ENCODE results near the gene NR1I3. TPM values are rescaled to one million over a fixed set of nuclear protein-coding genes. Genes with fewer than 3 reads are reported as not detected.

Gene NR1I3
- total RNA-seq: 0.15 TPM in 1 of 2 replicates, not detected in the other

GRCh38 chr1:161238039-161238473 lies at the start of gene NR1I3:
NR1I3 (minus strand) TSS chr1:161238203; CDS start chr1:161236565, 1,638 bp downstream.
- POLR2A ChIA-PET: interaction anchor here (1.1 kb wide), 1 partner anchor 10 kb away, joined by 3 read pairs; no protein-coding TSS in a partner anchor
- CTCF ChIA-PET: no interaction called here
- ATAC-seq (ENCODE audit: low read depth): no peak
- Mint-ChIP-seq H3K27me3 (peaks cover 24% of the 10 kb centered on the region), H3K9me3 (no peaks in the 10 kb centered on the region), H3K4me3 (no peak within 1 kb of the TSS), H3K4me1 (no peaks in the 10 kb centered on the region), H3K36me3 (ENCODE audit: low read depth) (no peaks in the 10 kb centered on the region), H3K27ac (no peak within 1 kb of the TSS)
- no peak for DNase-seq
- intact Hi-C loops (cut with micrococcal nuclease): no loop called here
- TF ChIP-seq CTCF (IDR thresholded peaks at IDR 0.05): no peak

GRCh38 chr1:161287482-161288054 lies 49.6 kb upstream of the NR1I3 start:
- ChIA-PET CTCF (interaction anchor here (0.6 kb wide), 1 partner anchor 1079 kb away, joined by 3 read pairs; no protein-coding TSS in a partner anchor), POLR2A (interaction anchor here (0.5 kb wide), 1 partner anchor 17 kb away, joined by 5 read pairs; no protein-coding TSS in a partner anchor)
- H3K4me3 Mint-ChIP-seq: no peak overlapping the region
- DNase-seq (no peak), ATAC-seq (ENCODE audit: low read depth) (no peak)
- no peak overlapping the region for H3K27ac Mint-ChIP-seq
- no peak for TF ChIP-seq CTCF (IDR thresholded peaks at IDR 0.05)
- intact Hi-C loops (cut with micrococcal nuclease): no loop called here
- no peaks in the 10 kb centered on the region for H3K27me3 Mint-ChIP-seq
- peaks cover 6% of the 10 kb centered on the region for H3K4me1 Mint-ChIP-seq
- no peaks in the 10 kb centered on the region for H3K36me3 Mint-ChIP-seq (ENCODE audit: low read depth)
- H3K9me3 Mint-ChIP-seq: no peaks in the 10 kb centered on the region

- no peak overlapping the region for H3K27ac Mint-ChIP-seq
- no peak for TF ChIP-seq CTCF (IDR thresholded peaks at IDR 0.05)
Measured at GRCh38 chr1:161285521-161285920, 47.5 kb upstream of the NR1I3 start.

GRCh38 chr1:161285113-161285512 lies 47.1 kb upstream of the NR1I3 start:
- DNase-seq (no peak), ATAC-seq (ENCODE audit: low read depth) (no peak)
- Mint-ChIP-seq H3K27me3 (no peaks in the 10 kb centered on the region), H3K4me1 (peaks cover 7% of the 10 kb centered on the region), H3K36me3 (ENCODE audit: low read depth) (no peaks in the 10 kb centered on the region), H3K9me3 (no peaks in the 10 kb centered on the region), H3K4me3 (no peak overlapping the region), H3K27ac (no peak overlapping the region)
- intact Hi-C loops (cut with micrococcal nuclease): no loop called here
- CTCF ChIA-PET: no interaction called here
- POLR2A ChIA-PET: no interaction called here
- TF ChIP-seq CTCF (IDR thresholded peaks at IDR 0.05): no peak

More at GRCh38 chr1:161285521-161285920, 47.5 kb upstream of the NR1I3 start:
- Mint-ChIP-seq H3K27me3 (no peaks in the 10 kb centered on the region), H3K36me3 (ENCODE audit: low read depth) (no peaks in the 10 kb centered on the region), H3K4me1 (peaks cover 7% of the 10 kb centered on the region), H3K9me3 (no peaks in the 10 kb centered on the region), H3K4me3 (no peak overlapping the region)
- DNase-seq: no peak
- ATAC-seq (ENCODE audit: low read depth): no peak
- intact Hi-C loops (cut with micrococcal nuclease): no loop called here
- ChIA-PET CTCF (no interaction called here), POLR2A (no interaction called here)

GRCh38 chr1:161282991-161283390 lies 45.0 kb upstream of the NR1I3 start:
- no peak for ATAC-seq (ENCODE audit: low read depth)
- DNase-seq: no peak
- Mint-ChIP-seq H3K27ac (no peak overlapping the region), H3K27me3 (peaks cover 3% of the 10 kb centered on the region), H3K4me3 (no peak overlapping the region), H3K9me3 (no peaks in the 10 kb centered on the region), H3K4me1 (peaks cover 7% of the 10 kb centered on the region), H3K36me3 (ENCODE audit: low read depth) (no peaks in the 10 kb centered on the region)
- intact Hi-C loops (cut with micrococcal nuclease): no loop called here
- POLR2A ChIA-PET: no interaction called here
- CTCF ChIA-PET: interaction anchor here (1.3 kb wide), 1 partner anchor 8 kb away, joined by 4 read pairs; no protein-coding TSS in a partner anchor
- no peak for TF ChIP-seq CTCF (IDR thresholded peaks at IDR 0.05)

Data from activated B cell treated with CpG ODN at 0.5 μM for 24 hours (primary cell).